Pancreas (tissue), 10 donors: Measurements from ENCODE around the gene ZNF2. TPM values are rescaled to one million over a fixed set of nuclear protein-coding genes. Genes with fewer than 3 reads are reported as not detected.

Experiments used
- ATAC-seq, 4 donors: fragments of 200-7000 bp; cut with Tn5 transposase; one replicate each; pipeline versions ENCODE4 v1.8.0 to v1.9.1; 2020; ENCODE audit warnings: mild to moderate bottlenecking in 4 of 4, moderate library complexity in 4 of 4
- DNase-seq, 6 donors: peaks; one replicate each; pipeline ENCODE4 v3.0.0-alpha.2; 2020
- FAIRE-seq: peaks from 2 replicates; lab custom pipeline; 2012; peaks lifted over from hg19 to GRCh38; lab: Jason Lieb, UNC
- H3K27ac ChIP-seq, 4 donors: fragments of 200-600 bp; sonication (generic); 1 replicate in 3 of 4; 2 replicates in 1 of 4; pipeline versions ENCODE4 v1.5.0 to v1.8.0; 2020
- H3K27me3 ChIP-seq, 4 donors: fragments of 200-600 bp; one replicate each; pipeline ENCODE4 v1.8.0; 2021
- H3K36me3 ChIP-seq, 3 donors: fragments of 200-600 bp; sonication (generic) in 1 of 3; one replicate each; pipeline versions ENCODE4 v1.5.0 to v1.8.0; 2020 to 2021
- H3K4me1 ChIP-seq, 3 donors: fragments of 200-600 bp; one replicate each; pipeline ENCODE4 v1.8.0; 2021
- H3K4me3 ChIP-seq, 4 donors: fragments of 200-600 bp; sonication (generic) in 2 of 4; one replicate each; pipeline versions ENCODE4 v1.5.0 to v1.8.0; 2020 to 2021
- H3K9me3 ChIP-seq, 4 donors: fragments of 200-600 bp; one replicate each; pipeline ENCODE4 v1.8.0; 2021
- WGBS, 2 donors: extraction: QIAGEN DNeasy Blood & Tissue Kit; methylation state at CpG; one replicate each; pipeline ENCODE4 v1.1.7; 2013; 5-methylcytosine and 5-hydroxymethylcytosine counted together
- intact Hi-C, 3 donors: fragments of 100-400 bp; cut with DNase I; formaldehyde crosslinking; loops; one replicate each; pipeline versions ENCODE4 v1.11.1 to v1.14.2; 2022
- polyA plus RNA-seq, 2 donors: library from polyadenylated mRNA; stranded (reverse); fragments of 200-250 nt; gene quantifications; one replicate each; pipeline ENCODE4 v1.2.3, GENCODE V29; 2013
- total RNA-seq, 6 donors: library from RNA; stranded (reverse); fragmentation: NEBNext Ultra II Directional in 4 of 6; extraction: Animal tissue kit (Norgen Biotek cat#: 25700) in 4 of 6; gene quantifications; one replicate each; pipeline versions ENCODE4 v1.2.1 to v1.2.4, GENCODE V29; 2021 to 2023
- TF ChIP-seq, protein P1 (sequence below), 4 donors: fragments of 200-600 bp; sonication (generic) in 3 of 4; IDR thresholded peaks; one replicate each; pipeline versions ENCODE4 v1.5.0 to v1.8.0; 2021; ENCODE audit warnings: antibody characterized with exemption in 4 of 4
- donor health status: healthy with polysubstance abuse.
- donor health status: DM: no; HTN: no; CAD: no; lungs with moderate emphysema.
- donor health status: DM: no; HTN: no; CAD: no.
- donor health status: control.
- donor health status: control.
- donor health status: Bipolar disorder and iron deficiency.
- donor health status: DM: yes; HTN: yes; CAD: no.
- donor health status: DM: no; HTN: no; CAD: no.
- donor health status: DM: no; HTN: no; CAD: no.
- donor health status: DM: yes; HTN: yes; CAD: no.

The ZNF2 gene
- total and polyA plus RNA-seq, 8 donors: 0.80 to 2.9 (median 2.0) TPM

- Histone ChIP-seq H3K36me3 (no peaks in the 10 kb centered on the region), H3K4me1 (no peaks in the 10 kb centered on the region), H3K27me3 (no peaks in the 10 kb centered on the region), H3K27ac (no peak overlapping the region), H3K9me3 (no peaks in the 10 kb centered on the region), H3K4me3 (no peak overlapping the region)
- TF ChIP-seq, protein P1, sequence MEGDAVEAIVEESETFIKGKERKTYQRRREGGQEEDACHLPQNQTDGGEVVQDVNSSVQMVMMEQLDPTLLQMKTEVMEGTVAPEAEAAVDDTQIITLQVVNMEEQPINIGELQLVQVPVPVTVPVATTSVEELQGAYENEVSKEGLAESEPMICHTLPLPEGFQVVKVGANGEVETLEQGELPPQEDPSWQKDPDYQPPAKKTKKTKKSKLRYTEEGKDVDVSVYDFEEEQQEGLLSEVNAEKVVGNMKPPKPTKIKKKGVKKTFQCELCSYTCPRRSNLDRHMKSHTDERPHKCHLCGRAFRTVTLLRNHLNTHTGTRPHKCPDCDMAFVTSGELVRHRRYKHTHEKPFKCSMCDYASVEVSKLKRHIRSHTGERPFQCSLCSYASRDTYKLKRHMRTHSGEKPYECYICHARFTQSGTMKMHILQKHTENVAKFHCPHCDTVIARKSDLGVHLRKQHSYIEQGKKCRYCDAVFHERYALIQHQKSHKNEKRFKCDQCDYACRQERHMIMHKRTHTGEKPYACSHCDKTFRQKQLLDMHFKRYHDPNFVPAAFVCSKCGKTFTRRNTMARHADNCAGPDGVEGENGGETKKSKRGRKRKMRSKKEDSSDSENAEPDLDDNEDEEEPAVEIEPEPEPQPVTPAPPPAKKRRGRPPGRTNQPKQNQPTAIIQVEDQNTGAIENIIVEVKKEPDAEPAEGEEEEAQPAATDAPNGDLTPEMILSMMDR (IDR thresholded peaks at IDR 0.05): no peak
- DNase-seq (no peak), ATAC-seq (no peak), FAIRE-seq (no peak)
- intact Hi-C loops: no loop called here
- WGBS, 2 donors: 82 to 85% methylated on average over 1 of the region's 1 CpG
Measured at GRCh38 chr2:95138702-95139101, 26.9 kb upstream of the ZNF2 start.

GRCh38 chr2:95143838-95144237 lies 21.8 kb upstream of the ZNF2 start:
- FAIRE-seq: no peak
- Histone ChIP-seq H3K4me3 (no peak overlapping the region), H3K27ac (no peak overlapping the region), H3K9me3 (peaks cover 0 to 6% (median 0%) of the 10 kb centered on the region in 4 donors), H3K36me3 (peaks cover 0 to 1% (median 0%) of the 10 kb centered on the region in 3 donors), H3K4me1 (no peaks in the 10 kb centered on the region), H3K27me3 (no peaks in the 10 kb centered on the region)
- TF ChIP-seq, protein P1 (IDR thresholded peaks at IDR 0.05): no peak
- 95 to 98% methylated on average over 2 of the region's 2 CpGs for WGBS, 2 donors
- no peak for DNase-seq
- no peak for ATAC-seq
- intact Hi-C loops: no loop called here

DNA sequence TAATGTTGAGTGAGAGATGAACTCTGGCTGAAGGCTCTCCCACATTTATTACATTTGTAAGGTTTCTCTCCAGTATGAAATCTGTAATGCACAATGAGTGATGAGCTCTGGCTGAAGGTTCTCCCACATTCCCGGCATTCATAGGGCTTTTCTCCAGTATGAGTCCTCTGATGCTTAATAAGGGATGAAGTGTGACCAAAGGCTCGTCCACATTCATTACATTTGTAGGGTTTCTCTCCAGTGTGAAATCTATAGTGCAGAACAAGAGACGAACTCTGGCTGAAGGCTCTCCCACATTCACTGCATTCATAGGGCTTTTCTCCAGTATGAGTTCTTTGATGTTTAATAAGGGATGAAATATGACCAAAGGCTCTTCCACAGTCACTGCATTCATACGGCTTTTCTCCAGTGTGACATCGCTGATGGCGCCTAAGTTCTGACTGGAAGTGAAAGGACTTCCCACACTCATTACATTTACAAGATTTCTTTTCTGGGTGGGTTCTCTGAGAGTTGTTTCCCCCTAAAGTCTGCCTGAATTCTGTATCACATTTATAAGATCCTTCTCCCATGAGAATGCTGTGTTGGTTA lies 16.1 kb upstream of the ZNF2 start:
- WGBS, 2 donors: 96 to 97% methylated on average over 6 of the region's 6 CpGs
- intact Hi-C loops: no loop called here
- no peak for FAIRE-seq
- Histone ChIP-seq H3K36me3 (peaks cover 5 to 49% (median 23%) of the 10 kb centered on the region in 3 donors), H3K4me1 (no peaks in the 10 kb centered on the region), H3K27ac (no peak overlapping the region), H3K9me3 (peaks cover 0 to 6% (median 2%) of the 10 kb centered on the region in 4 donors), H3K27me3 (no peaks in the 10 kb centered on the region), H3K4me3 (no peak overlapping the region)
- no peak for DNase-seq
- ATAC-seq: no peak
- TF ChIP-seq, protein P1 (IDR thresholded peaks at IDR 0.05): no peak

GRCh38 chr2:95158441-95158840 lies 7.2 kb upstream of the ZNF2 start:
- peaks cover 0 to 7% (median 0%) of the 10 kb centered on the region in 3 donors for H3K4me1 ChIP-seq
- peak overlapping the region; percentile 57 to 78 (median 72) for H3K4me3 ChIP-seq
- intact Hi-C loops: no loop called here
- H3K36me3 ChIP-seq: peaks cover 0 to 14% (median 0%) of the 10 kb centered on the region in 3 donors
- FAIRE-seq: no peak
- H3K9me3 ChIP-seq: no peaks in the 10 kb centered on the region
- WGBS, 2 donors: 58 to 61% methylated on average over 10 of the region's 10 CpGs
- ATAC-seq: no peak
- TF ChIP-seq, protein P1 (IDR thresholded peaks at IDR 0.05): no peak
- DNase-seq: no peak
- no peaks in the 10 kb centered on the region for H3K27me3 ChIP-seq
- H3K27ac ChIP-seq: no peak overlapping the region
